HEK293 (cell line): ENCODE data around the gene XPR1.

Source experiments
- ATF2 ChIP-seq: fragments of 450-650 bp; formaldehyde crosslinking; IDR thresholded peaks from 2 replicates; pipeline ENCODE4 v1.5.1; 2016; ENCODE audit warnings: missing biosample characterization, missing genetic modification characterization, low read depth
- CTCF ChIP-seq: fragments of 450-650 bp; formaldehyde crosslinking; IDR thresholded peaks from 2 replicates; pipeline ENCODE4 v1.5.1; 2016; ENCODE audit warnings: missing biosample characterization, missing genetic modification characterization
- MYNN ChIP-seq: fragments of 450-650 bp; formaldehyde crosslinking; IDR thresholded peaks from 2 replicates; pipeline ENCODE4 v1.5.1; 2016; ENCODE audit warnings: missing biosample characterization, missing genetic modification characterization, borderline replicate concordance
- PATZ1 ChIP-seq: fragments of 450-650 bp; formaldehyde crosslinking; IDR thresholded peaks from 2 replicates; pipeline ENCODE4 v1.5.1; 2016; ENCODE audit warnings: missing biosample characterization, missing genetic modification characterization
- RBAK ChIP-seq: fragments of 450-650 bp; formaldehyde crosslinking; IDR thresholded peaks from 2 replicates; pipeline ENCODE4 v1.5.1; 2016; ENCODE audit warnings: missing biosample characterization, missing genetic modification characterization
- SALL2 ChIP-seq: fragments of 450-650 bp; formaldehyde crosslinking; IDR thresholded peaks from 2 replicates; pipeline ENCODE4 v1.5.0; 2017; ENCODE audit warnings: missing biosample characterization, mild to moderate bottlenecking, missing genetic modification characterization, borderline replicate concordance
- ZNF473 ChIP-seq: fragments of 450-650 bp; formaldehyde crosslinking; IDR thresholded peaks from 2 replicates; pipeline ENCODE4 v1.5.1; 2017; ENCODE audit warnings: missing biosample characterization, missing genetic modification characterization
- ZNF530 ChIP-seq: fragments of 450-650 bp; formaldehyde crosslinking; IDR thresholded peaks from 2 replicates; pipeline ENCODE4 v1.5.1; 2016; ENCODE audit warnings: low read depth, missing biosample characterization, missing genetic modification characterization
- ZNF549 ChIP-seq: fragments of 450-650 bp; IDR thresholded peaks from 2 replicates; pipeline ENCODE4 v1.5.1; 2018; ENCODE audit warnings: missing biosample characterization, missing genetic modification characterization, mild to moderate bottlenecking, inconsistent platforms, moderate library complexity
- ZNF561 ChIP-seq: fragments of 450-650 bp; IDR thresholded peaks from 2 replicates; pipeline ENCODE4 v1.5.1; 2018; ENCODE audit warnings: missing biosample characterization, missing genetic modification characterization, borderline replicate concordance
- ZSCAN30 ChIP-seq: fragments of 450-650 bp; IDR thresholded peaks from 2 replicates; pipeline ENCODE4 v1.5.1; 2018; ENCODE audit warnings: missing biosample characterization, mild to moderate bottlenecking, missing genetic modification characterization, moderate library complexity

- TF ChIP-seq CTCF (tag by site-specific recombination) = no peak
- no peak for TF ChIP-seq SALL2 (tag by site-specific recombination)
- TF ChIP-seq PATZ1 = no peak
- no peak for TF ChIP-seq ZNF473 (tag by site-specific recombination)
- no peak for TF ChIP-seq RBAK (tag by site-specific recombination)
- TF ChIP-seq ZNF549 (tag by site-specific recombination) = no peak
- TF ChIP-seq ZSCAN30 (tag by site-specific recombination) = no peak
- TF ChIP-seq ATF2 (tag by site-specific recombination) = no peak
- no peak for TF ChIP-seq MYNN (tag by site-specific recombination)
- no peak for TF ChIP-seq ZNF561 (tag by site-specific recombination)
- TF ChIP-seq ZNF530 (tag by site-specific recombination) = no peak
These were observed 33.4 kb upstream of the XPR1 start for GRCh38 chr1:180598333-180598974.
